GM12878 (cell line): ENCODE data around the gene ZNF491. TPM values are rescaled to one million over a fixed set of nuclear protein-coding genes. Genes with fewer than 3 reads are reported as not detected.

Experiments
- CREM ChIP-seq: IDR thresholded peaks from 2 replicates; pipeline ENCODE4 v1.6.1; 2014; ENCODE audit warnings: antibody characterized with exemption, low read depth
- HDGF ChIP-seq: fragments of 450-650 bp; IDR thresholded peaks from 2 replicates; pipeline ENCODE4 v1.6.1; 2016; ENCODE audit warnings: antibody characterized with exemption
- JUND ChIP-seq: IDR thresholded peaks from 2 replicates; pipeline ENCODE4 v1.6.1; 2012; ENCODE audit warnings: low read depth, mild to moderate bottlenecking, low read length, improper control_type of control experiment, moderate library complexity
- KDM1A ChIP-seq: fragments of 200-600 bp; sonication (generic); IDR thresholded peaks from 2 replicates; pipeline ENCODE4 v1.6.1; 2016; ENCODE audit warnings: borderline replicate concordance
- LARP7 ChIP-seq: fragments of 450-650 bp; IDR thresholded peaks from 2 replicates; pipeline ENCODE4 v1.6.1; 2017; ENCODE audit warnings: mild to moderate bottlenecking
- MYC ChIP-seq: IDR thresholded peaks from 2 replicates; pipeline ENCODE4 v1.6.1; 2011; ENCODE audit warnings: mild to moderate bottlenecking, low read length, moderate library complexity, inconsistent platforms; ENCODE audit not compliant: insufficient read depth, insufficient replicate concordance, insufficient read length, severe bottlenecking
- NFIC ChIP-seq: IDR thresholded peaks from 2 replicates; pipeline ENCODE4 v1.6.1; 2012; ENCODE audit warnings: low read depth, mild to moderate bottlenecking, inconsistent platforms, low read length, moderate library complexity
- SMAD1 ChIP-seq: fragments of 450-650 bp; IDR thresholded peaks from 2 replicates; pipeline ENCODE4 v1.6.1; 2018; ENCODE audit warnings: mild to moderate bottlenecking, low read depth; ENCODE audit not compliant: partially characterized antibody
- SMARCA5 ChIP-seq: fragments of 450-650 bp; IDR thresholded peaks from 2 replicates; pipeline ENCODE4 v1.6.1; 2017; ENCODE audit warnings: mild to moderate bottlenecking
- SREBF1 ChIP-seq: IDR thresholded peaks from 2 replicates; pipeline ENCODE4 v1.6.1; 2012; ENCODE audit warnings: mild to moderate bottlenecking, low read length
- TBL1XR1 ChIP-seq: IDR thresholded peaks from 2 replicates; pipeline ENCODE4 v1.6.1; 2012; ENCODE audit warnings: low read depth, low read length, improper control_type of control experiment
- ZBED1 ChIP-seq: IDR thresholded peaks from 2 replicates; pipeline ENCODE4 v1.6.1; 2016; ENCODE audit warnings: borderline replicate concordance
- ZNF217 ChIP-seq: fragments of 450-650 bp; IDR thresholded peaks from 2 replicates; pipeline ENCODE4 v1.6.1; 2017; ENCODE audit warnings: antibody characterized with exemption, mild to moderate bottlenecking
- ZNF622 ChIP-seq: fragments of 450-650 bp; IDR thresholded peaks from 2 replicates; pipeline ENCODE4 v1.6.1; 2017; ENCODE audit warnings: mild to moderate bottlenecking, inconsistent platforms
- polyA plus RNA-seq, 11 experiments: library from polyadenylated mRNA; depleted of rRNA in 4 of 11; unstranded in 6 of 11; stranded (reverse) in 5 of 11; fragments of >200 nt; fragmentation: Nextera tagmentation in 4 of 11; fragmentation: Illumina TruSeq in 1 of 11; extraction: Ambion mirVana in 4 of 11; extraction: Trizol in 1 of 11; gene quantifications; 1 replicate in 1 of 11; 2 replicates in 10 of 11; pipeline versions ENCODE4 v1.2.1 to v1.2.3, GENCODE V29; 2011 to 2016; ENCODE audit warnings: inconsistent platforms in 2 of 11, missing spikeins in 2 of 11, low read depth in 1 of 11
- total RNA-seq, 4 experiments: library from RNA; depleted of rRNA in 3 of 4; stranded (reverse); fragments of >200 nt in 3 of 4; fragmentation: Illumina TruSeq in 1 of 4; extraction: Trizol in 1 of 4; gene quantifications; 2 replicates each; pipeline versions ENCODE4 v1.2.1 to v1.2.3, GENCODE V29; 2013 to 2021
- TF ChIP-seq, protein P1 (sequence below): fragments of 450-650 bp; IDR thresholded peaks from 2 replicates; pipeline ENCODE4 v1.6.1; 2018; ENCODE audit warnings: borderline replicate concordance, mild to moderate bottlenecking; ENCODE audit not compliant: partially characterized antibody
- TF ChIP-seq, protein P2 (sequence below): IDR thresholded peaks from 2 replicates; pipeline ENCODE4 v1.6.1; 2011; ENCODE audit warnings: low read depth, low read length, improper control_type of control experiment, borderline replicate concordance
- TF ChIP-seq, protein P3 (sequence below): fragments of 450-650 bp; IDR thresholded peaks from 2 replicates; pipeline ENCODE4 v1.6.1; 2017; ENCODE audit warnings: antibody characterized with exemption, mild to moderate bottlenecking, moderate library complexity
- TF ChIP-seq, protein P4 (sequence below): IDR thresholded peaks from 2 replicates; pipeline ENCODE4 v1.6.1; 2012; ENCODE audit warnings: low read length, inconsistent platforms
- TF ChIP-seq, protein P5 (sequence below): fragments of 450-650 bp; IDR thresholded peaks from 2 replicates; pipeline ENCODE4 v1.6.1; 2017; ENCODE audit warnings: borderline replicate concordance
- TF ChIP-seq, protein P6 (sequence below): IDR thresholded peaks from 2 replicates; pipeline ENCODE4 v1.6.1; 2011; ENCODE audit warnings: low read depth, mild to moderate bottlenecking, low read length, moderate library complexity, borderline replicate concordance; ENCODE audit errors: extremely low read depth

ZNF491 gene
- total and polyA plus RNA-seq, 10 of the 15 experiments (the other 5 are each of a cell fraction or from before 2014, with no cell fraction given) = 0.18 to 1.4 (median 0.37) TPM

DNA sequence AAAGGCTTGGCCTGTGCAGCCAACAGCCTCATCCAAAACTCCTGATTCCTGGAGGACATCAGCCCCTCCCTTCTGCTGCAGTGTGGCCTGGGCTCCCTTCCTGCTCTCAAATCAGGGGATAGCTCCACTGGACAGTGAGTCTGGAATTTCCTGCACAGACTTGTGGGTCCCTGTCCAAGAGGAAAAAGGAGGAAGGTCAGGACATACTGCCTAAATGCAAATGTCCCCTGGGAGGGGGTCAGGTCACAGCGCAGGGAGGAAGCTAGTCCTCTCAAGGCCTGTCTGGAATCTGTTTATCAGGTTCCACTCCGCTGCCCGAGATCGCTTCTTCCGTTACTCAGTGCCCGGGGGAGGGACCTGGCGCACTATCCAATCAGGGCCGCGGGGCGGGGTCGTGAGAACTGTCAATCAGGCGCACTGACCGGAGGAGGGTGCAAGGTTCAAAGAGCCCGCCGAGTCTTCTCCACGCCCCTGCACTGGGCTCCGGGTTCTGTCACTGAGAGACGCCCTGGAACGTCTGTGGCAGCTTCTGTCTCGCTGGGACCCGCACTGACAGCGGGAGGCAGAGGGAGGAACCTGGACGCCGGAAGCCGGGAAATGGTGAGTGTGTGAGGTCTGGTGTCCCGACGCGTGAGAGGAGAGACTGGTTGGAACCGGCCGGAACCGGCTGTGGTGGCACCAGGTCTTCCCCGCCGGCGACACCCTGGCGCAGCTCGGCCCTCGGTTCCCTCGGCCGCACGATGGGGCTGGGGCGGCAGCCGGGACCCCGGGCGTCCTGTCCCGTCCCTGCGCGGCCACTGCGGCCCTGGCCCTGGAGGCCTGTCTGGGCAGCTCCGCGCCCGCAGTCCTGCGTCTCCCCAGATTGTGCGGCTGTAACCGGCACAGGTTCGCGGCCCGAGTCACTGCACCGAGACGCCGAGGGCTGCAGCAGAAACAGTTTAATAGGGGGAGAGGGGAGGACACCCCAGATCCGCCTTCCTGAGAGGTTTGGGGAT, 31.4 kb upstream of the ZNF491 start, which contains the start of gene ZNF441 (continued):
- TF ChIP-seq, protein P1, sequence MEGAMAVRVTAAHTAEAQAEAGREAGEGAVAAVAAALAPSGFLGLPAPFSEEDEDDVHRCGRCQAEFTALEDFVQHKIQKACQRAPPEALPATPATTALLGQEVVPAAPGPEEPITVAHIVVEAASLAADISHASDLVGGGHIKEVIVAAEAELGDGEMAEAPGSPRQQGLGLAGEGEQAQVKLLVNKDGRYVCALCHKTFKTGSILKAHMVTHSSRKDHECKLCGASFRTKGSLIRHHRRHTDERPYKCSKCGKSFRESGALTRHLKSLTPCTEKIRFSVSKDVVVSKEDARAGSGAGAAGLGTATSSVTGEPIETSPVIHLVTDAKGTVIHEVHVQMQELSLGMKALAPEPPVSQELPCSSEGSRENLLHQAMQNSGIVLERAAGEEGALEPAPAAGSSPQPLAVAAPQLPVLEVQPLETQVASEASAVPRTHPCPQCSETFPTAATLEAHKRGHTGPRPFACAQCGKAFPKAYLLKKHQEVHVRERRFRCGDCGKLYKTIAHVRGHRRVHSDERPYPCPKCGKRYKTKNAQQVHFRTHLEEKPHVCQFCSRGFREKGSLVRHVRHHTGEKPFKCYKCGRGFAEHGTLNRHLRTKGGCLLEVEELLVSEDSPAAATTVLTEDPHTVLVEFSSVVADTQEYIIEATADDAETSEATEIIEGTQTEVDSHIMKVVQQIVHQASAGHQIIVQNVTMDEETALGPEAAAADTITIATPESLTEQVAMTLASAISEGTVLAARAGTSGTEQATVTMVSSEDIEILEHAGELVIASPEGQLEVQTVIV = no peak
- TF ChIP-seq ZBED1 (no peak), NFIC (no peak), MYC (no peak), JUND (no peak), SMAD1 (no peak), ZNF217 (no peak), LARP7 (peak; percentile 53; the same call in 1 of the 2 replicates), KDM1A (no peak), TBL1XR1 (no peak), HDGF (peak; percentile 46; the same call in 1 of the 2 replicates), SREBF1 (no peak), SMARCA5 (peak; percentile 47; the same call in 1 of the 2 replicates), ZNF622 (no peak), CREM (0 out of 2 replicates have a peak, but pooled peaks have one; percentile 31)
- TF ChIP-seq, protein P2, sequence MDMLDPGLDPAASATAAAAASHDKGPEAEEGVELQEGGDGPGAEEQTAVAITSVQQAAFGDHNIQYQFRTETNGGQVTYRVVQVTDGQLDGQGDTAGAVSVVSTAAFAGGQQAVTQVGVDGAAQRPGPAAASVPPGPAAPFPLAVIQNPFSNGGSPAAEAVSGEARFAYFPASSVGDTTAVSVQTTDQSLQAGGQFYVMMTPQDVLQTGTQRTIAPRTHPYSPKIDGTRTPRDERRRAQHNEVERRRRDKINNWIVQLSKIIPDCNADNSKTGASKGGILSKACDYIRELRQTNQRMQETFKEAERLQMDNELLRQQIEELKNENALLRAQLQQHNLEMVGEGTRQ = no peak
- TF ChIP-seq, protein P3, sequence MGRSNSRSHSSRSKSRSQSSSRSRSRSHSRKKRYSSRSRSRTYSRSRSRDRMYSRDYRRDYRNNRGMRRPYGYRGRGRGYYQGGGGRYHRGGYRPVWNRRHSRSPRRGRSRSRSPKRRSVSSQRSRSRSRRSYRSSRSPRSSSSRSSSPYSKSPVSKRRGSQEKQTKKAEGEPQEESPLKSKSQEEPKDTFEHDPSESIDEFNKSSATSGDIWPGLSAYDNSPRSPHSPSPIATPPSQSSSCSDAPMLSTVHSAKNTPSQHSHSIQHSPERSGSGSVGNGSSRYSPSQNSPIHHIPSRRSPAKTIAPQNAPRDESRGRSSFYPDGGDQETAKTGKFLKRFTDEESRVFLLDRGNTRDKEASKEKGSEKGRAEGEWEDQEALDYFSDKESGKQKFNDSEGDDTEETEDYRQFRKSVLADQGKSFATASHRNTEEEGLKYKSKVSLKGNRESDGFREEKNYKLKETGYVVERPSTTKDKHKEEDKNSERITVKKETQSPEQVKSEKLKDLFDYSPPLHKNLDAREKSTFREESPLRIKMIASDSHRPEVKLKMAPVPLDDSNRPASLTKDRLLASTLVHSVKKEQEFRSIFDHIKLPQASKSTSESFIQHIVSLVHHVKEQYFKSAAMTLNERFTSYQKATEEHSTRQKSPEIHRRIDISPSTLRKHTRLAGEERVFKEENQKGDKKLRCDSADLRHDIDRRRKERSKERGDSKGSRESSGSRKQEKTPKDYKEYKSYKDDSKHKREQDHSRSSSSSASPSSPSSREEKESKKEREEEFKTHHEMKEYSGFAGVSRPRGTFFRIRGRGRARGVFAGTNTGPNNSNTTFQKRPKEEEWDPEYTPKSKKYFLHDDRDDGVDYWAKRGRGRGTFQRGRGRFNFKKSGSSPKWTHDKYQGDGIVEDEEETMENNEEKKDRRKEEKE = no peak
- TF ChIP-seq, protein P4, sequence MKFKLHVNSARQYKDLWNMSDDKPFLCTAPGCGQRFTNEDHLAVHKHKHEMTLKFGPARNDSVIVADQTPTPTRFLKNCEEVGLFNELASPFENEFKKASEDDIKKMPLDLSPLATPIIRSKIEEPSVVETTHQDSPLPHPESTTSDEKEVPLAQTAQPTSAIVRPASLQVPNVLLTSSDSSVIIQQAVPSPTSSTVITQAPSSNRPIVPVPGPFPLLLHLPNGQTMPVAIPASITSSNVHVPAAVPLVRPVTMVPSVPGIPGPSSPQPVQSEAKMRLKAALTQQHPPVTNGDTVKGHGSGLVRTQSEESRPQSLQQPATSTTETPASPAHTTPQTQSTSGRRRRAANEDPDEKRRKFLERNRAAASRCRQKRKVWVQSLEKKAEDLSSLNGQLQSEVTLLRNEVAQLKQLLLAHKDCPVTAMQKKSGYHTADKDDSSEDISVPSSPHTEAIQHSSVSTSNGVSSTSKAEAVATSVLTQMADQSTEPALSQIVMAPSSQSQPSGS = no peak
- TF ChIP-seq, protein P5, sequence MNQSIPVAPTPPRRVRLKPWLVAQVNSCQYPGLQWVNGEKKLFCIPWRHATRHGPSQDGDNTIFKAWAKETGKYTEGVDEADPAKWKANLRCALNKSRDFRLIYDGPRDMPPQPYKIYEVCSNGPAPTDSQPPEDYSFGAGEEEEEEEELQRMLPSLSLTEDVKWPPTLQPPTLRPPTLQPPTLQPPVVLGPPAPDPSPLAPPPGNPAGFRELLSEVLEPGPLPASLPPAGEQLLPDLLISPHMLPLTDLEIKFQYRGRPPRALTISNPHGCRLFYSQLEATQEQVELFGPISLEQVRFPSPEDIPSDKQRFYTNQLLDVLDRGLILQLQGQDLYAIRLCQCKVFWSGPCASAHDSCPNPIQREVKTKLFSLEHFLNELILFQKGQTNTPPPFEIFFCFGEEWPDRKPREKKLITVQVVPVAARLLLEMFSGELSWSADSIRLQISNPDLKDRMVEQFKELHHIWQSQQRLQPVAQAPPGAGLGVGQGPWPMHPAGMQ = no peak
- TF ChIP-seq, protein P6, sequence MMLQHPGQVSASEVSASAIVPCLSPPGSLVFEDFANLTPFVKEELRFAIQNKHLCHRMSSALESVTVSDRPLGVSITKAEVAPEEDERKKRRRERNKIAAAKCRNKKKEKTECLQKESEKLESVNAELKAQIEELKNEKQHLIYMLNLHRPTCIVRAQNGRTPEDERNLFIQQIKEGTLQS = no peak
